Measurements from ENCODE around the gene LRRTM4. TPM values are rescaled to one million over a fixed set of nuclear protein-coding genes. Genes with fewer than 3 reads are reported as not detected.

LRRTM4 gene
- total RNA-seq, 4 donors from 2014 or later, result 0.27 to 0.32 TPM; not detected in 2

- H3K4me1 ChIP-seq, result no peaks in the 10 kb centered on the region
- H3K4me3 ChIP-seq, result no peak overlapping the region
- TF ChIP-seq CTCF (IDR thresholded peaks at IDR 0.05) (no peak), POLR2AphosphoS5 (IDR thresholded peaks at IDR 0.05) (no peak), EP300 (IDR thresholded peaks at IDR 0.05; ENCODE audit: low read depth) (no peak), POLR2A (IDR thresholded peaks at IDR 0.05) (no peak)
- H3K36me3 ChIP-seq, result no peaks in the 10 kb centered on the region
- H3K9me3 ChIP-seq, result no peaks in the 10 kb centered on the region
- in situ Hi-C loops (cut with MboI; ENCODE audit: low pct_ligation_motif_present in 1 of 4, low pct_unique_long_range_greater_than_20kb in 1 of 4, low sequenced_read_pairs in 3 of 4), result no loop called here
- H3K27ac ChIP-seq, result no peak overlapping the region
- DNase-seq, result no peak
- intact Hi-C loops (cut with DNase I; ENCODE audit: low total_unique reads), result no loop called here
- H3K27me3 ChIP-seq, result no peaks in the 10 kb centered on the region
- WGBS, 2 donors (ENCODE audit: low coverage in 1 of 2), result 65 to 80% methylated on average over 3 of the region's 3 CpGs
Observed at GRCh38 chr2:76940559-76940958, 581.6 kb downstream of the LRRTM4 start.

- no peak overlapping the region for H3K27ac ChIP-seq
- H3K4me1 ChIP-seq, result no peaks in the 10 kb centered on the region
- TF ChIP-seq EP300 (IDR thresholded peaks at IDR 0.05; ENCODE audit: low read depth), result no peak
- TF ChIP-seq POLR2AphosphoS5 (IDR thresholded peaks at IDR 0.05), result no peak
- H3K36me3 ChIP-seq, result no peaks in the 10 kb centered on the region
- no peaks in the 10 kb centered on the region for H3K9me3 ChIP-seq
- in situ Hi-C loops (cut with MboI; ENCODE audit: low pct_ligation_motif_present in 1 of 4, low pct_unique_long_range_greater_than_20kb in 1 of 4, low sequenced_read_pairs in 3 of 4), result no loop called here
- intact Hi-C loops (cut with DNase I; ENCODE audit: low total_unique reads), result no loop called here
- no peaks in the 10 kb centered on the region for H3K27me3 ChIP-seq
- no peak for DNase-seq
- H3K4me3 ChIP-seq, result no peak overlapping the region
Observed at GRCh38 chr2:76938153-76938552, 584.0 kb downstream of the LRRTM4 start.

GRCh38 chr2:76932550-76932949 lies 589.6 kb downstream of the LRRTM4 start:
- intact Hi-C loops (cut with DNase I; ENCODE audit: low total_unique reads), result no loop called here
- 71 to 74% methylated on average over 2 of the region's 2 CpGs for WGBS, 2 donors (ENCODE audit: low coverage in 1 of 2)
- no peak overlapping the region for H3K27ac ChIP-seq
- in situ Hi-C loops (cut with MboI; ENCODE audit: low pct_ligation_motif_present in 1 of 4, low pct_unique_long_range_greater_than_20kb in 1 of 4, low sequenced_read_pairs in 3 of 4), result no loop called here
- no peaks in the 10 kb centered on the region for H3K36me3 ChIP-seq
- H3K4me3 ChIP-seq, result no peak overlapping the region
- no peaks in the 10 kb centered on the region for H3K27me3 ChIP-seq
- DNase-seq, result no peak
- no peaks in the 10 kb centered on the region for H3K9me3 ChIP-seq
- no peak for TF ChIP-seq POLR2AphosphoS5 (IDR thresholded peaks at IDR 0.05)
- TF ChIP-seq POLR2A (IDR thresholded peaks at IDR 0.05), result no peak
- TF ChIP-seq CTCF (IDR thresholded peaks at IDR 0.05), result no peak
- no peak for TF ChIP-seq EP300 (IDR thresholded peaks at IDR 0.05; ENCODE audit: low read depth)
- H3K4me1 ChIP-seq, result no peaks in the 10 kb centered on the region

- no peak for TF ChIP-seq CTCF (IDR thresholded peaks at IDR 0.05)
- no peak for TF ChIP-seq EP300 (IDR thresholded peaks at IDR 0.05; ENCODE audit: low read depth)
- no peak for TF ChIP-seq POLR2AphosphoS5 (IDR thresholded peaks at IDR 0.05)
- TF ChIP-seq POLR2A (IDR thresholded peaks at IDR 0.05), result no peak
- in situ Hi-C loops (cut with MboI; ENCODE audit: low pct_ligation_motif_present in 1 of 4, low pct_unique_long_range_greater_than_20kb in 1 of 4, low sequenced_read_pairs in 3 of 4), result no loop called here
Observed at GRCh38 chr2:76930056-76930744, 592.0 kb downstream of the LRRTM4 start.

GRCh38 chr2:76928026-76928425 lies 594.1 kb downstream of the LRRTM4 start:
- Histone ChIP-seq H3K27me3 (no peaks in the 10 kb centered on the region), H3K36me3 (no peaks in the 10 kb centered on the region), H3K27ac (no peak overlapping the region), H3K4me1 (no peaks in the 10 kb centered on the region), H3K4me3 (no peak overlapping the region), H3K9me3 (no peaks in the 10 kb centered on the region)
- no peak for DNase-seq
- intact Hi-C loops (cut with DNase I; ENCODE audit: low total_unique reads) (no loop called here), in situ Hi-C loops (cut with MboI; ENCODE audit: low pct_ligation_motif_present in 1 of 4, low pct_unique_long_range_greater_than_20kb in 1 of 4, low sequenced_read_pairs in 3 of 4) (no loop called here)
- TF ChIP-seq EP300 (IDR thresholded peaks at IDR 0.05; ENCODE audit: low read depth), result no peak
- no peak for TF ChIP-seq POLR2AphosphoS5 (IDR thresholded peaks at IDR 0.05)
- TF ChIP-seq CTCF (IDR thresholded peaks at IDR 0.05), result no peak
- TF ChIP-seq POLR2A (IDR thresholded peaks at IDR 0.05), result no peak

More at GRCh38 chr2:76930056-76930744, 592.0 kb downstream of the LRRTM4 start:
- Histone ChIP-seq H3K27ac (no peak overlapping the region), H3K4me3 (no peak overlapping the region), H3K9me3 (no peaks in the 10 kb centered on the region), H3K4me1 (no peaks in the 10 kb centered on the region), H3K36me3 (no peaks in the 10 kb centered on the region), H3K27me3 (no peaks in the 10 kb centered on the region)
- DNase-seq, result no peak
- 84 to 94% methylated on average over 7 to 8 of the region's 8 CpGs for WGBS, 2 donors (ENCODE audit: low coverage in 1 of 2)
- intact Hi-C loops (cut with DNase I; ENCODE audit: low total_unique reads), result no loop called here

Data from transverse colon (tissue), 4 donors.